Mucosa of descending colon (tissue), 3 donors: ENCODE results near the gene BAIAP2. TPM values are rescaled to one million over a fixed set of nuclear protein-coding genes. Genes with fewer than 3 reads are reported as not detected.

Experiments used
- ATAC-seq: fragments of 200-7000 bp; cut with Tn5 transposase; one replicate; pipeline ENCODE4 v1.9.1; 2020; ENCODE audit warnings: mild to moderate bottlenecking, moderate library complexity
- DNase-seq, 3 donors: peaks; one replicate each; pipeline ENCODE4 v3.0.0-alpha.2; 2020
- H3K36me3 ChIP-seq: fragments of 200-600 bp; one replicate; pipeline ENCODE4 v1.8.0; 2021; ENCODE audit warnings: low read depth, mild to moderate bottlenecking
- H3K4me1 ChIP-seq: fragments of 200-600 bp; one replicate; pipeline ENCODE4 v1.8.0; 2021; ENCODE audit warnings: low read depth, mild to moderate bottlenecking
- H3K4me3 ChIP-seq: fragments of 200-600 bp; one replicate; pipeline ENCODE4 v1.8.0; 2021; ENCODE audit warnings: mild to moderate bottlenecking
- H3K9me3 ChIP-seq: fragments of 200-600 bp; one replicate; pipeline ENCODE4 v1.8.0; 2021; ENCODE audit warnings: mild to moderate bottlenecking
- intact Hi-C, 2 donors: fragments of 100-400 bp; cut with DNase I in 1 of 2; cut with micrococcal nuclease in 1 of 2; formaldehyde crosslinking; loops; one replicate each; pipeline versions ENCODE4 v1.11.0 to v1.11.1; 2022; cut with DNase I, micrococcal nuclease
- total RNA-seq, 3 donors: library from RNA; stranded (reverse); fragmentation: NEBNext Ultra II Directional in 2 of 3; extraction: Animal tissue kit (Norgen Biotek cat#: 25700) in 2 of 3; gene quantifications; one replicate each; pipeline versions ENCODE4 v1.2.1 to v1.2.4, GENCODE V29; 2021 to 2023
- TF ChIP-seq, protein P1 (sequence below): fragments of 200-600 bp; IDR thresholded peaks from one replicate; pipeline ENCODE4 v1.8.0; 2022; ENCODE audit warnings: antibody characterized with exemption, mild to moderate bottlenecking
- donor health status: DM: no; HTN: no; CAD: no; lungs with moderate emphysema.
- donor health status: DM: no; HTN: no; CAD: no.
- donor health status: DM: no; HTN: yes; CAD: no.

BAIAP2 gene
- total RNA-seq, 3 donors from 2014 or later: 11.6 to 76.7 (median 19.4) TPM

DNA sequence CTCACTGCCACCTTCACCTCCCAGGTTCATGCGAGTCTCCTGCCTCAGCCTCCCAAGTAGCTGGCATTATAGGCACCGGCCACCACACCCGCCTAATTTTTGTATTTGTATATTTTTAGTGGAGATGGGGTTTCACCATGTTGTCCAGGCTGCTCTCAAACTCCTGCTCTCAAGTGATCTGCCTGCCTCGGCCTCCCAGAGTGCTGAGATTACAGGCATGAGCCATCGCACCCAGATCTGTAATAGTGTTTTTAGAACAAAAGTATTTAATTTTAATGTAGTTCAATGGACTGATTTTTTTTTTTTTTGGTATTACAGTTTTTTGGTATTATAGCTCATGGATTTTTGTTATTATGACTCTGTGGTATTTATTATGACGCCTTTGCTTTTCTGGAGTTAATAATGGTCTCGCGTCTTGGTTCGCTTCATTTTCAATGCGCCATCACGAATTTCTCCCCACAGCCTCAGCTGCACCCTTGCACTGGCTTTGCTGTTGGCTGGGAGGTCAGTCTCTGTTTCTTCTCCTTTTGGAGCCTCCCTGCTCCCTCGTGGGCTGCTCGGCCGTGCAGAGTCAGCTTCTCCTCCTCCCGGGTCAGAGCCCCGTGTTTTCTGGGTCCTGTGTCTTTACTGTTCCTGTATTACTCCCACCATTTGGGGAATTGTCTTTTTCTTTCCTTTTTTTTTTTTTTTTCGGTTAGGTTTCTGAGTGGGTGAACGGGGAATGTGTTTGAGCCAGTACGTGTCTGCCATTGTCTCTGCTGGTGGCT, 27.2 kb downstream of the BAIAP2 start:
- intact Hi-C loops: no loop called here
- H3K4me1 ChIP-seq: peaks cover 18% of the 10 kb centered on the region
- TF ChIP-seq, protein P1, sequence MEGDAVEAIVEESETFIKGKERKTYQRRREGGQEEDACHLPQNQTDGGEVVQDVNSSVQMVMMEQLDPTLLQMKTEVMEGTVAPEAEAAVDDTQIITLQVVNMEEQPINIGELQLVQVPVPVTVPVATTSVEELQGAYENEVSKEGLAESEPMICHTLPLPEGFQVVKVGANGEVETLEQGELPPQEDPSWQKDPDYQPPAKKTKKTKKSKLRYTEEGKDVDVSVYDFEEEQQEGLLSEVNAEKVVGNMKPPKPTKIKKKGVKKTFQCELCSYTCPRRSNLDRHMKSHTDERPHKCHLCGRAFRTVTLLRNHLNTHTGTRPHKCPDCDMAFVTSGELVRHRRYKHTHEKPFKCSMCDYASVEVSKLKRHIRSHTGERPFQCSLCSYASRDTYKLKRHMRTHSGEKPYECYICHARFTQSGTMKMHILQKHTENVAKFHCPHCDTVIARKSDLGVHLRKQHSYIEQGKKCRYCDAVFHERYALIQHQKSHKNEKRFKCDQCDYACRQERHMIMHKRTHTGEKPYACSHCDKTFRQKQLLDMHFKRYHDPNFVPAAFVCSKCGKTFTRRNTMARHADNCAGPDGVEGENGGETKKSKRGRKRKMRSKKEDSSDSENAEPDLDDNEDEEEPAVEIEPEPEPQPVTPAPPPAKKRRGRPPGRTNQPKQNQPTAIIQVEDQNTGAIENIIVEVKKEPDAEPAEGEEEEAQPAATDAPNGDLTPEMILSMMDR: no peak
- H3K4me3 ChIP-seq: no peak overlapping the region
- no peak for ATAC-seq
- DNase-seq: no peak
- no peaks in the 10 kb centered on the region for H3K9me3 ChIP-seq
- no peaks in the 10 kb centered on the region for H3K36me3 ChIP-seq

DNA sequence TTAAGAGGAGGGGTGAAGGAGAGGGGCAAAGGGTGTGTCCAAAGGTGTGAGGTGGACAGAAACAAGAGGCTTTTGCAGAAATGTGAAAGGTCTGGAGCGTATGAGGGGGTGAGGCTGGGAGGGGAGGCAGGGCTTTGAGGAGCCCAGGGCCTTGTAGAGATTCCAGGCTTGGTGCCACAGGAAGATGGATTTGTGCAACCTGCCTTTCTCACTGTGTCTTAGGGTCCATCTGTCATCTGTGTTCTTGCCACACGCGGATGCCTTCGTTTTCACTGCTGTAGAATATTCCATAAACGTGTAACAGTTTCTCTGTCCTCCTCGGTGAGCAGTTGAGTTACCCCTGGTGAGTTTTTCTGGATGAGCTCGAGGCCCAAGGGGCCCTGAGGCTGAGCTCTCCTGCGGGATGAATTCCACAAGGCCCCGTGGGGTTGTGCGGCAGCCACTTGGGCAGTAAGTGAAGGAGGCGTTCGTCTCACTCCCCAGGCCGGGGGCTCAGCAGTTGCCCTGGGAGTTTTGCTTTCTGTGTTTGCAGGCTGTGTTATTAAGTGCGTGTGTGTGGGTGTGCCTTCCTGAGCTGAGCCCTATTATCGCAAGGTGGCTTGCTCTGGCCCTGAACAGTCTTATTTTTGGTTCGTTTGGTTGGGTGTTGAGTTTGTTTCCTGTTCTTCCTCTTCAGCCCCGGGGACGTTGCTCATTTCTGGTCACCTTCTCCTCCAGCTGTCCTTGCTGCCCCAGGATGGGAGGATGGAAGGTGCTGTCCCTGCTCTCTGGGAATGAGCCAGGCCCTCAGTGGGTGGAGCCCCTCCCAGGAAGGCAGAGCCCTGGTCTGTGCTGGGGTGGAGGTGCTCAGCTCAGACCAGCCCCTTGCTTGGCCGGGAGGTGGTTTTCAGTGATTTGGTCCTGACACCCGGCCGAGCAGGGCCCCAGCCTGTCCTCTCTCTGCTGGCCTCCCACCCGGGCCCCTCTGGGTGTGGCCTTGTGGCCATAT, 28.4 kb downstream of the BAIAP2 start:
- Histone ChIP-seq H3K36me3 (no peaks in the 10 kb centered on the region), H3K9me3 (no peaks in the 10 kb centered on the region), H3K4me3 (no peak overlapping the region), H3K4me1 (peaks cover 13% of the 10 kb centered on the region)
- intact Hi-C loops: no loop called here
- DNase-seq (no peak), ATAC-seq (no peak)
- TF ChIP-seq, protein P1: no peak

DNA sequence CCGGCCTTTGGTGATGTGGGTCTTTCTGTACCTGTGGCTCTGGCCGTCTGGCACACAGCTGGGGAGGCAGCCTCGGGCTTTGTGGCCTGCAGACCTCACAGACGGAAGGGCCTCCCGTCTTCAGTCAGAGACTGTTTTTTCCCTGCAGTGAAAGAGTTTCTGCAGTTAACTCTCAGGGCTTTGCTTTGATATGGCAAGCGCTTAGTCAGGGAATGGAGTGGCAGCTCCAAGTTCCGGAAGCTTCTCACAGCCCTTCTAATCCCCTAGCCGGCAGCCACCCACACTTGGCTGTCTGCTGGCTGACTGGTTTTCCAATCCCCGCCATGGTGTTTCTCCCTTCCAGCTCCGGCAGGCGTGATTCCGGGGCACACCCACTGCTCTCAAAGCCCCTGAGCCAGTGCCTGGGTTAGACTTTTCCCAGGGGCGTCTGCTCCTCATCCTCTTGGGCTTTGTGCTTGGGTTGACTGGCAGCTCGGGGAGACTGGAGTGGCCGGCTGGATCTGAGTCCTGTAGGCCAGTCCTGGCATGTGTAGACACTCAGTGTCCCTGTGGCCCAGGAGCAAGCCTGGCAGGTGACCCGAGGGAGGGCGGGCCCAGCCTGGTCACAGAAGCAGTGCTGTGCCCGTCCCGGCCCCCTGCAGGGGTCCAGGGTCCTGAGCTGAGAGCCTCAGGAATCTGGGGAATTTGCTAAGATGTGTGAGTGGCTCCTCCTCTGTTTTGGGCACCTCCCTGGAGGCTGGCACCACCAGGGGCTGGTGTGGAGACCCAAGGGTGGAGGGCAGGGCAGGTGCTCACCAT, 29.9 kb downstream of the BAIAP2 start:
- DNase-seq (no peak), ATAC-seq (no peak)
- no peaks in the 10 kb centered on the region for H3K9me3 ChIP-seq
- intact Hi-C loops: no loop called here
- no peaks in the 10 kb centered on the region for H3K36me3 ChIP-seq
- H3K4me3 ChIP-seq: no peak overlapping the region
- H3K4me1 ChIP-seq: peaks cover 13% of the 10 kb centered on the region
- TF ChIP-seq, protein P1: no peak

DNA sequence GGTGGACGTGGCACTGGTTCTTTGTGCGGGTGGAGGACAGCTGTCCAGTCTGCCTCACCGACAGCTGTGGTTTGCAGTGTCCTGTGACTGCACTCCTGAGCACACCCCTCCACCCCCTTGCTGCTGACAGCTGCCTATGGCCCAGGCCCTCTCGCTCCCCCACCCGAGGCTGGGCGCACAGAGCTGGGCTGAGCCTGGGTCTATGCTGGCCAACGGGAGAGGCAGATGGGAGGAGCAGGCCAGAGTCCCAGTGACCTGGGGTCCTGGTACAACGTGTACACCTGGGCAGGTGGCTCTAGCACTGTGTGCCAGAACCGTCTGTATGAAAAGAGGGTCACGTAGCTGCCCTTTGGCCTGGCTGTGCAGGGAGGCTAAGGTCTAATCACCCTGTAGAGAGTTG, 30.5 kb downstream of the BAIAP2 start:
- H3K4me1 ChIP-seq: peaks cover 13% of the 10 kb centered on the region
- ATAC-seq: peak; percentile 32

DNA sequence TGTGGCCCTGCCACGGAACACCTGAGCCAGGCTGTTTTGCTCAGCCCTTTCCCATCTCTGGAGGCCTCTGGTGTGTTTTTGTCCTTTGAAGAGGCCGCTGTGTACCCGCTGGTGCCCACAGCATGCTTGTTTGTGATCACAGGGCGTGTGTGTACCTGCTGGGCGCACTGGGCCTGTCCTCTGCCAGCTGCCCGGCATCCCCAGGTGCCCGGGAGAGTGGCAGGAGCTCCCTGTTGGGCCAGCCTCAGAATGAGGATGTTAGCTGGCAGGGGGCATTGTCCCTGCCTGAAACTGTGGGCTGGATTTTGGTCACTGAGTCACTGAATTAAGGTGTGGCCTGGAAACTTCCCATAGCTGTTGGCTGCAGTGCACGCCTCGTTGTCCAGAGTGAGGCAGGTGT, 31.1 kb downstream of the BAIAP2 start:
- intact Hi-C loops: no loop called here
- no peaks in the 10 kb centered on the region for H3K9me3 ChIP-seq
- TF ChIP-seq, protein P1: no peak
- ATAC-seq (peak; percentile 79), DNase-seq (peak in 2 of 3 donors; percentile 36 to 48)
- H3K36me3 ChIP-seq: no peaks in the 10 kb centered on the region
- H3K4me3 ChIP-seq: no peak overlapping the region
- peaks cover 13% of the 10 kb centered on the region for H3K4me1 ChIP-seq

More for the DNA sequence above, 30.5 kb downstream of the BAIAP2 start:
- TF ChIP-seq, protein P1: no peak
- intact Hi-C loops: no loop called here
- no peak for DNase-seq
- H3K36me3 ChIP-seq: no peaks in the 10 kb centered on the region
- H3K4me3 ChIP-seq: no peak overlapping the region
- H3K9me3 ChIP-seq: no peaks in the 10 kb centered on the region
